Thymus (tissue), 11 donors: Measurements from ENCODE around the gene TEX19. TPM values are rescaled to one million over a fixed set of nuclear protein-coding genes. Genes with fewer than 3 reads are reported as not detected.

ENCODE experiments used
- DNase-seq, 9 donors: peaks; one replicate each; pipeline ENCODE4 v3.0.0-alpha.2; 2013; ENCODE audit warnings: low spot score in 9 of 9, low read depth in 6 of 9, missing footprints in 1 of 9
- H3K27ac ChIP-seq, 2 donors: one replicate each; pipeline ENCODE4 v1.5.1; 2013; ENCODE audit warnings: control low read depth in 1 of 2, low read depth in 1 of 2, low read length in 1 of 2, mild to moderate bottlenecking in 1 of 2, moderate library complexity in 1 of 2
- H3K27me3 ChIP-seq, 2 donors: one replicate each; pipeline ENCODE4 v1.5.1; 2013; ENCODE audit warnings: low read length in 1 of 2; ENCODE audit not compliant: control insufficient read depth in 2 of 2, insufficient read depth in 1 of 2
- H3K36me3 ChIP-seq, 2 donors: one replicate each; pipeline ENCODE4 v1.5.1; 2013; ENCODE audit warnings: low read length in 1 of 2, mild to moderate bottlenecking in 1 of 2, moderate library complexity in 1 of 2; ENCODE audit not compliant: control insufficient read depth in 2 of 2, insufficient read depth in 2 of 2
- H3K4me1 ChIP-seq, 2 donors: one replicate each; pipeline ENCODE4 v1.5.1; 2013; ENCODE audit warnings: low read length in 2 of 2; ENCODE audit not compliant: control insufficient read depth in 2 of 2, insufficient read depth in 2 of 2
- H3K4me3 ChIP-seq, 2 donors: one replicate each; pipeline ENCODE4 v1.5.1; 2013; ENCODE audit warnings: low read length in 2 of 2, control low read depth in 1 of 2, mild to moderate bottlenecking in 1 of 2
- H3K9me3 ChIP-seq, 2 donors: one replicate each; pipeline ENCODE4 v1.5.1; 2013; ENCODE audit warnings: low read length in 1 of 2, mild to moderate bottlenecking in 1 of 2; ENCODE audit not compliant: control insufficient read depth in 2 of 2, insufficient read depth in 1 of 2
- WGBS: extraction: QIAGEN DNeasy Blood & Tissue Kit; methylation state at CpG from one replicate; pipeline ENCODE4 v1.1.7; 2013; 5-methylcytosine and 5-hydroxymethylcytosine counted together
- polyA plus RNA-seq: library from polyadenylated mRNA; stranded (reverse); fragments of 200-250 nt; gene quantifications from one replicate; pipeline ENCODE4 v1.2.3, GENCODE V29; 2013
- total RNA-seq: library from RNA; stranded (reverse); fragments of 120-200 nt; gene quantifications from one replicate; pipeline ENCODE4 v1.2.4, GENCODE V29; 2013
- donor health status: healthy.

Gene TEX19
- total and polyA plus RNA-seq, 2 donors: 0.02 to 0.57 TPM

- Histone ChIP-seq H3K36me3 (no peaks in the 10 kb centered on the region), H3K27ac (no peak overlapping the region), H3K27me3 (peaks cover 2 to 18% of the 10 kb centered on the region in 2 donors), H3K4me1 (peaks cover 7 to 33% of the 10 kb centered on the region in 2 donors), H3K4me3 (peak overlapping the region in 1 of 2 donors; percentile 22), H3K9me3 (peaks cover 0 to 16% of the 10 kb centered on the region in 2 donors)
- 54% methylated on average over 65 of the region's 65 CpGs for WGBS
- peak in 1 of 9 donors; percentile 59 for DNase-seq
Measured at GRCh38 chr17:82320956-82321927, 37.8 kb upstream of the TEX19 start.

GRCh38 chr17:82321947-82322466 is 37.0 kb upstream of the TEX19 start:
- DNase-seq: no peak
- Histone ChIP-seq H3K36me3 (no peaks in the 10 kb centered on the region), H3K27me3 (peaks cover 2 to 17% of the 10 kb centered on the region in 2 donors), H3K9me3 (peaks cover 0 to 16% of the 10 kb centered on the region in 2 donors), H3K4me3 (no peak overlapping the region), H3K27ac (no peak overlapping the region), H3K4me1 (peaks cover 4 to 25% of the 10 kb centered on the region in 2 donors)
- WGBS: 69% methylated on average over 21 of the region's 21 CpGs

- no peak overlapping the region for H3K4me3 ChIP-seq
- H3K9me3 ChIP-seq: peaks cover 0 to 16% of the 10 kb centered on the region in 2 donors
- 97% methylated on average over 28 of the region's 28 CpGs for WGBS
- DNase-seq: no peak
- no peaks in the 10 kb centered on the region for H3K36me3 ChIP-seq
- H3K27me3 ChIP-seq: peaks cover 2 to 14% of the 10 kb centered on the region in 2 donors
- H3K4me1 ChIP-seq: peaks cover under 1 to 17% of the 10 kb centered on the region in 2 donors
- H3K27ac ChIP-seq: no peak overlapping the region
Measured at GRCh38 chr17:82322526-82323453, 36.3 kb upstream of the TEX19 start.

GRCh38 chr17:82323514-82324234 is 35.4 kb upstream of the TEX19 start:
- H3K9me3 ChIP-seq: peaks cover 0 to 13% of the 10 kb centered on the region in 2 donors
- DNase-seq: no peak
- H3K36me3 ChIP-seq: no peaks in the 10 kb centered on the region
- no peak overlapping the region for H3K27ac ChIP-seq
- H3K27me3 ChIP-seq: peaks cover 2 to 14% of the 10 kb centered on the region in 2 donors
- peaks cover 0 to 15% of the 10 kb centered on the region in 2 donors for H3K4me1 ChIP-seq
- WGBS: 87% methylated on average over 21 of the region's 21 CpGs
- H3K4me3 ChIP-seq: no peak overlapping the region

- Histone ChIP-seq H3K9me3 (peaks cover 0 to 2% of the 10 kb centered on the region in 2 donors), H3K27me3 (peaks cover 2 to 15% of the 10 kb centered on the region in 2 donors), H3K4me1 (peaks cover 0 to 15% of the 10 kb centered on the region in 2 donors), H3K36me3 (no peaks in the 10 kb centered on the region), H3K4me3 (no peak overlapping the region), H3K27ac (no peak overlapping the region)
- DNase-seq: no peak
- WGBS: 74% methylated on average over 25 of the region's 25 CpGs
Measured at GRCh38 chr17:82324566-82325285, 34.3 kb upstream of the TEX19 start.

GRCh38 chr17:82325286-82326180 is 33.5 kb upstream of the TEX19 start:
- Histone ChIP-seq H3K4me1 (peaks cover 3 to 22% of the 10 kb centered on the region in 2 donors), H3K9me3 (no peaks in the 10 kb centered on the region), H3K27ac (no peak overlapping the region), H3K36me3 (no peaks in the 10 kb centered on the region), H3K4me3 (no peak overlapping the region), H3K27me3 (peaks cover 2 to 19% of the 10 kb centered on the region in 2 donors)
- whole genome bisulfite sequencing: 89% methylated on average over 30 of the region's 30 CpGs
- no peak for DNase-seq

GRCh38 chr17:82327289-82327688 is 31.8 kb upstream of the TEX19 start:
- Histone ChIP-seq H3K27ac (no peak overlapping the region), H3K27me3 (peaks cover 10 to 27% of the 10 kb centered on the region in 2 donors), H3K4me3 (no peak overlapping the region), H3K36me3 (no peaks in the 10 kb centered on the region), H3K4me1 (peaks cover 3 to 16% of the 10 kb centered on the region in 2 donors), H3K9me3 (no peaks in the 10 kb centered on the region)
- no peak for DNase-seq
- 95% methylated on average over 15 of the region's 15 CpGs for WGBS
